Measurements from ENCODE around the gene DPM3.

DPM3 gene

GRCh38 chr1:155117610-155118009, 22.7 kb downstream of the DPM3 start:
- peaks cover 41% of the 10 kb centered on the region for H3K27me3 Mint-ChIP-seq (ENCODE audit: low read depth)
- no peak overlapping the region for H3K27ac Mint-ChIP-seq
- peaks cover 4% of the 10 kb centered on the region for H3K4me1 Mint-ChIP-seq
- no peaks in the 10 kb centered on the region for H3K36me3 Mint-ChIP-seq (ENCODE audit: low read depth)
- no peak for TF ChIP-seq CTCF (IDR thresholded peaks at IDR 0.05; ENCODE audit: unreplicated experiment in 3 of 3)
- no peak overlapping the region for H3K4me3 Mint-ChIP-seq
- H3K9me3 Mint-ChIP-seq = no peaks in the 10 kb centered on the region

- Mint-ChIP-seq H3K4me3 (no peak overlapping the region), H3K27me3 (ENCODE audit: low read depth) (peaks cover 36% of the 10 kb centered on the region), H3K4me1 (peaks cover 4% of the 10 kb centered on the region)
These were observed 24.1 kb downstream of the DPM3 start for GRCh38 chr1:155116113-155116764.

GRCh38 chr1:155113450-155113980, 26.8 kb downstream of the DPM3 start:
- Mint-ChIP-seq H3K27ac (no peak overlapping the region), H3K9me3 (no peaks in the 10 kb centered on the region), H3K36me3 (ENCODE audit: low read depth) (no peaks in the 10 kb centered on the region), H3K27me3 (ENCODE audit: low read depth) (peaks cover 18% of the 10 kb centered on the region), H3K4me3 (no peak overlapping the region), H3K4me1 (peaks cover 4% of the 10 kb centered on the region)
- TF ChIP-seq CTCF (IDR thresholded peaks at IDR 0.05; ENCODE audit: unreplicated experiment in 3 of 3) = no peak

More at GRCh38 chr1:155116113-155116764, 24.1 kb downstream of the DPM3 start:
- Mint-ChIP-seq H3K36me3 (ENCODE audit: low read depth) (no peaks in the 10 kb centered on the region), H3K27ac (no peak overlapping the region), H3K9me3 (no peaks in the 10 kb centered on the region)
- TF ChIP-seq CTCF (IDR thresholded peaks at IDR 0.05; ENCODE audit: unreplicated experiment in 3 of 3) = no peak

- no peaks in the 10 kb centered on the region for H3K36me3 Mint-ChIP-seq (ENCODE audit: low read depth)
- no peak overlapping the region for H3K4me3 Mint-ChIP-seq
- TF ChIP-seq CTCF (IDR thresholded peaks at IDR 0.05; ENCODE audit: unreplicated experiment in 3 of 3) = no peak
- H3K27me3 Mint-ChIP-seq (ENCODE audit: low read depth) = peaks cover 15% of the 10 kb centered on the region
- no peak overlapping the region for H3K27ac Mint-ChIP-seq
- peaks cover 4% of the 10 kb centered on the region for H3K4me1 Mint-ChIP-seq
- H3K9me3 Mint-ChIP-seq = no peaks in the 10 kb centered on the region
These were observed 29.5 kb downstream of the DPM3 start for GRCh38 chr1:155110826-155111225.

- Mint-ChIP-seq H3K9me3 (no peaks in the 10 kb centered on the region), H3K4me3 (no peak overlapping the region), H3K27ac (no peak overlapping the region), H3K27me3 (ENCODE audit: low read depth) (peaks cover 20% of the 10 kb centered on the region), H3K4me1 (peaks cover 8% of the 10 kb centered on the region), H3K36me3 (ENCODE audit: low read depth) (no peaks in the 10 kb centered on the region)
- TF ChIP-seq CTCF (IDR thresholded peaks at IDR 0.05; ENCODE audit: unreplicated experiment in 3 of 3) = no peak
These were observed 29.9 kb downstream of the DPM3 start for GRCh38 chr1:155110381-155110780.

- Mint-ChIP-seq H3K9me3 (no peaks in the 10 kb centered on the region), H3K4me1 (peaks cover 4% of the 10 kb centered on the region), H3K36me3 (ENCODE audit: low read depth) (no peaks in the 10 kb centered on the region), H3K4me3 (no peak overlapping the region), H3K27ac (no peak overlapping the region), H3K27me3 (ENCODE audit: low read depth) (peaks cover 16% of the 10 kb centered on the region)
- no peak for TF ChIP-seq CTCF (IDR thresholded peaks at IDR 0.05; ENCODE audit: unreplicated experiment in 3 of 3)
These were observed 32.0 kb downstream of the DPM3 start for GRCh38 chr1:155108296-155108695.

Data from nephron (organoid).